Transverse colon (tissue), 4 donors: ENCODE data around the gene KAT6B. TPM values are rescaled to one million over a fixed set of nuclear protein-coding genes. Genes with fewer than 3 reads are reported as not detected.

Experiments used
- DNase-seq: peaks from one replicate; pipeline ENCODE4 v3.0.0-alpha.2; 2019
- H3K27ac ChIP-seq, 4 donors: fragments of 200-600 bp; sonication (generic); 2 replicates each; pipeline ENCODE4 v1.5.1; 2016 to 2018; ENCODE audit warnings: inconsistent platforms in 4 of 4
- H3K27me3 ChIP-seq: fragments of 200-600 bp; sonication (generic); 2 replicates; pipeline ENCODE4 v1.5.1; 2017; ENCODE audit warnings: inconsistent platforms
- H3K36me3 ChIP-seq, 4 donors: fragments of 200-600 bp; sonication (generic); 2 replicates each; pipeline ENCODE4 v1.5.1; 2017 to 2019; ENCODE audit warnings: inconsistent platforms in 4 of 4
- H3K4me1 ChIP-seq, 4 donors: fragments of 200-600 bp; sonication (generic); 2 replicates each; pipeline ENCODE4 v1.5.1; 2017 to 2020; ENCODE audit warnings: inconsistent platforms in 4 of 4
- H3K4me3 ChIP-seq, 4 donors: fragments of 200-600 bp; sonication (generic); 1 replicate in 1 of 4; 2 replicates in 3 of 4; pipeline versions ENCODE4 v1.5.1 to v1.6.1; 2017 to 2019; ENCODE audit warnings: inconsistent platforms in 4 of 4
- H3K9me3 ChIP-seq, 2 donors: fragments of 200-600 bp; sonication (generic); 2 replicates each; pipeline ENCODE4 v1.5.1; 2017 to 2019; ENCODE audit warnings: inconsistent platforms in 2 of 2
- EP300 ChIP-seq: sonication (generic); formaldehyde crosslinking; IDR thresholded peaks from one replicate; pipeline ENCODE4 v1.6.1; 2017; ENCODE audit warnings: antibody characterized with exemption, low read depth
- POLR2A ChIP-seq: fragments of 450-650 bp; IDR thresholded peaks from one replicate; pipeline ENCODE4 v1.6.1; 2016; ENCODE audit warnings: antibody characterized with exemption, mild to moderate bottlenecking, moderate library complexity
- POLR2AphosphoS5 ChIP-seq, 3 donors: sonication (generic); formaldehyde crosslinking; IDR thresholded peaks; one replicate each; pipeline ENCODE4 v1.6.1; 2016; ENCODE audit warnings: antibody characterized with exemption in 3 of 3
- WGBS, 2 donors: methylation state at CpG; one replicate each; pipeline ENCODE4 v1.1.5; 2018; ENCODE audit warnings: low coverage in 1 of 2; 5-methylcytosine and 5-hydroxymethylcytosine counted together
- in situ Hi-C, 4 donors: fragments of 200-750 bp; cut with MboI; loops; one replicate each; pipeline versions ENCODE4 v1.15.0 to v1.15.1; 2017; ENCODE audit warnings: low sequenced_read_pairs in 3 of 4, low pct_ligation_motif_present in 1 of 4, low pct_unique_long_range_greater_than_20kb in 1 of 4
- intact Hi-C: fragments of 100-400 bp; cut with DNase I; formaldehyde crosslinking; loops from one replicate; pipeline ENCODE4 v1.15.1; 2023; ENCODE audit warnings: low total_unique reads
- total RNA-seq, 4 donors: library from RNA; depleted of rRNA; stranded (reverse); fragments of >200 nt; gene quantifications; one replicate each; pipeline ENCODE4 v1.1.0, GENCODE V29; 2016
- TF ChIP-seq, protein P1 (sequence below), 5 experiments: fragments of 200-600 bp in 3 of 5; fragments of 450-650 bp in 2 of 5; sonication (generic) in 3 of 5; IDR thresholded peaks; 1 replicate in 2 of 5; 2 replicates in 3 of 5; pipeline ENCODE4 v1.5.1; 2016 to 2017; ENCODE audit warnings: antibody characterized with exemption in 5 of 5, inconsistent platforms in 3 of 5, mild to moderate bottlenecking in 2 of 5, moderate library complexity in 1 of 5

The KAT6B gene
- total RNA-seq, 4 donors from 2014 or later, result 27.3 to 67.0 (median 54.9) TPM

DNA sequence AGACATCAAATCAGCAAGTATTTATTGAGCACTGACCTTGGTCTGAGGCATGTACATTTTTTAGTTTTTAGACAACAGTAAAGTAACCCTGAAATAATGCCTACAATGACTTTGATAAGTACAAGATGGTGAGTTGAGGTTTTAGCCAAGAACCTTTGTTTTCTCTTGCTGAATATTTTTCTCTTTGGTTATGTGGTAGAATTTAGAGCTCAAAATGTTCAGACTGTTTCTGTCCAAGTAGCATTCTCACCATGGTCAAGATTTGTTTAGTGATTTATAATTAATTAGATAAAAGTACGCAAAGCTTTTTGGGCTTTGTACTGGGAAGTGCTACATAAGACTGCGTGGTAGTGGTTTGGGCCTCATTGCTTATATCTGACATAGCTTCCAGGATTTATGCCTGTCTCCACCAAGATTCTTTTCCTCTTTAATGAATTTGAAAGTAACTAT lies 102.4 kb downstream of the KAT6B start:
- in situ Hi-C loops, result no loop called here
- intact Hi-C loops, result no loop called here
- Histone ChIP-seq H3K27ac (peak overlapping the region; percentile 59 to 77 (median 70)), H3K9me3 (no peaks in the 10 kb centered on the region), H3K36me3 (no peaks in the 10 kb centered on the region), H3K4me3 (no peak overlapping the region), H3K27me3 (no peaks in the 10 kb centered on the region), H3K4me1 (peaks cover 13 to 75% (median 34%) of the 10 kb centered on the region in 4 donors)
- TF ChIP-seq POLR2AphosphoS5 (IDR thresholded peaks at IDR 0.05) (peak in 1 of 3 donors; percentile 29), EP300 (no peak), POLR2A (no peak)
- TF ChIP-seq, protein P1, sequence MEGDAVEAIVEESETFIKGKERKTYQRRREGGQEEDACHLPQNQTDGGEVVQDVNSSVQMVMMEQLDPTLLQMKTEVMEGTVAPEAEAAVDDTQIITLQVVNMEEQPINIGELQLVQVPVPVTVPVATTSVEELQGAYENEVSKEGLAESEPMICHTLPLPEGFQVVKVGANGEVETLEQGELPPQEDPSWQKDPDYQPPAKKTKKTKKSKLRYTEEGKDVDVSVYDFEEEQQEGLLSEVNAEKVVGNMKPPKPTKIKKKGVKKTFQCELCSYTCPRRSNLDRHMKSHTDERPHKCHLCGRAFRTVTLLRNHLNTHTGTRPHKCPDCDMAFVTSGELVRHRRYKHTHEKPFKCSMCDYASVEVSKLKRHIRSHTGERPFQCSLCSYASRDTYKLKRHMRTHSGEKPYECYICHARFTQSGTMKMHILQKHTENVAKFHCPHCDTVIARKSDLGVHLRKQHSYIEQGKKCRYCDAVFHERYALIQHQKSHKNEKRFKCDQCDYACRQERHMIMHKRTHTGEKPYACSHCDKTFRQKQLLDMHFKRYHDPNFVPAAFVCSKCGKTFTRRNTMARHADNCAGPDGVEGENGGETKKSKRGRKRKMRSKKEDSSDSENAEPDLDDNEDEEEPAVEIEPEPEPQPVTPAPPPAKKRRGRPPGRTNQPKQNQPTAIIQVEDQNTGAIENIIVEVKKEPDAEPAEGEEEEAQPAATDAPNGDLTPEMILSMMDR (IDR thresholded peaks at IDR 0.05), result no peak
- 54 to 70% methylated on average over 2 of the region's 2 CpGs for WGBS, 2 donors
- DNase-seq, result no peak

DNA sequence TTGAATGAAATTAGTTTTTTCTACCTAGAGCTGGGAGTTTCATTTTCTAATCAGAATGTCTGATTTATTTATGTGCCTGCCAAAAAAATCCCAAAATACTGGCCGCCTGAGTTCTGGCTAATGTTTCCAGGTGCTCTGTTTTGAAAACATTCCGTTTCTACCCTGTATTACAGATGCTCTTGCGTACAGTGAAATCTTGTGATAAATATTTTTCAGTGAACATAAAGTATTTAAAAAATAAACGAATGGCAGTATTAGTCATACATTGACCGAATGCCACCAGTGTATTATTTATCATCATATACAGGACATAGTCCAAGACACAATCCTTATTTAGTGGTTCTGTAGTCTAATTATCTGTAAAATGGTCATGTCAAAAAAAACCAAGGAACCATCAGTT lies 102.8 kb downstream of the KAT6B start:
- WGBS, 2 donors, result 66 to 75% methylated on average over 5 of the region's 5 CpGs
- TF ChIP-seq, protein P1 (IDR thresholded peaks at IDR 0.05), result no peak
- no peak for TF ChIP-seq POLR2AphosphoS5 (IDR thresholded peaks at IDR 0.05)
- no peak for TF ChIP-seq EP300
- TF ChIP-seq POLR2A, result no peak
- peak overlapping the region; percentile 59 to 77 (median 70) for H3K27ac ChIP-seq

DNA sequence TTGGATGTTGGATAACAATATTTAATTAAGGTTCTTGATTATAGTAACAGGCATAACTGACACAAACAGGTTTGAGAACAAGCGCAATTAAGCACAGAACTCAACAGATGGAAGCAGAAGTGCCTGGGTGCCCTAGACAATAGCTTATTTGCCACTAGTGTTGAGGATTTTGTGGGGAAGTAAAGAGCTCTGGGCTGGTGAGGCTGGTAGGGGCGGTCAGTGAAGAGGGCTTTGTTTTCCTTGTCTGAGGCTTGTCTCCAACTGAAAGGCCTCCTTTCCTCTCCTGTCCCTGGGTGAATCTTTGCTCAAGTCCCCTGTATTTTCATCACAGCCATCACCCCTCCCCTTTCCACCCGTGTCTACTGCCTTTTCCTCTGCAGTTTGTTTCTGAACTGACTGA lies 104.6 kb downstream of the KAT6B start:
- H3K27me3 ChIP-seq, result no peaks in the 10 kb centered on the region
- TF ChIP-seq POLR2AphosphoS5 (IDR thresholded peaks at IDR 0.05) (no peak), POLR2A (no peak), EP300 (no peak)
- TF ChIP-seq, protein P1 (IDR thresholded peaks at IDR 0.05), result no peak
- WGBS, 2 donors, result 77 to 94% methylated on average over 2 to 3 of the region's 3 CpGs
- no peaks in the 10 kb centered on the region for H3K9me3 ChIP-seq
- peak overlapping the region in 3 of 4 donors; percentile 18 to 77 (median 76) for H3K27ac ChIP-seq
- intact Hi-C loops, result no loop called here
- in situ Hi-C loops, result no loop called here
- no peaks in the 10 kb centered on the region for H3K36me3 ChIP-seq
- peaks cover 5 to 58% (median 17%) of the 10 kb centered on the region in 4 donors for H3K4me1 ChIP-seq
- no peak overlapping the region for H3K4me3 ChIP-seq
- no peak for DNase-seq

More for the DNA sequence above, 102.8 kb downstream of the KAT6B start:
- Histone ChIP-seq H3K4me3 (no peak overlapping the region), H3K9me3 (no peaks in the 10 kb centered on the region), H3K27me3 (no peaks in the 10 kb centered on the region), H3K4me1 (peaks cover 9 to 72% (median 30%) of the 10 kb centered on the region in 4 donors), H3K36me3 (no peaks in the 10 kb centered on the region)
- in situ Hi-C loops, result no loop called here
- intact Hi-C loops, result no loop called here
- DNase-seq, result no peak

DNA sequence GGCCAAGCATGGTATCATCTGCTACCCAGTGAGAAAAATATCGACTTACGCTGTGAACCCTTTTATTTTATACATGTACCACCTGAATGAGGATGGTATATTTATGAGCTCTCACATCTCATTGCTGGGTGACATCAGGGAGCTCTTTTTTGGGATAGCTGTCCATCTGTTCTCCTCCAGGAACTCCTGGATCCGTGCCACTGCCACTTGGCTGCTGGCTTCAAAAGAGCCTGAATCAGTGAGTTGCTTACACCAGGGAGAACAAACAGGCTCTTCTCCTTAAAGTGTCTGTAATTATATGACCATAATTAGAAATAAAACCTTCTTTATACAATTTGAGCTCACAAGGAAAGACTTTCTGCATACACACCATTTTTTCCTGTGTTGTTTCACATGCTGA lies 106.2 kb downstream of the KAT6B start:
- peak; percentile 37 for DNase-seq
- no peak overlapping the region for H3K4me3 ChIP-seq
- 77 to 100% methylated on average over 2 to 3 of the region's 3 CpGs for WGBS, 2 donors
- TF ChIP-seq, protein P1 (IDR thresholded peaks at IDR 0.05), result no peak
- TF ChIP-seq POLR2A, result no peak
- H3K36me3 ChIP-seq, result no peaks in the 10 kb centered on the region
- H3K9me3 ChIP-seq, result no peaks in the 10 kb centered on the region
- peak overlapping the region in 3 of 4 donors; percentile 14 to 77 (median 76) for H3K27ac ChIP-seq
- H3K27me3 ChIP-seq, result no peaks in the 10 kb centered on the region
- peaks cover 9 to 57% (median 18%) of the 10 kb centered on the region in 4 donors for H3K4me1 ChIP-seq
- intact Hi-C loops (no loop called here), in situ Hi-C loops (no loop called here)
